ENCODE measurements around the gene CCDC154.

Gene CCDC154

GRCh38 chr16:1454561-1454960, 10.2 kb upstream of the CCDC154 start:
- H4K20me1 ChIP-seq = peaks cover 0 to 92% (median 15%) of the 10 kb centered on the region in 11 experiments; a peak in 14 of 22 replicates
- peak overlapping the region in 2 of 10 experiments; percentile 0 to 29; a peak in 2 of 20 replicates for H3K4me3 ChIP-seq
- H3K4me2 ChIP-seq = peak overlapping the region in 9 of 11 experiments; percentile 45 to 87 (median 74); a peak in 18 of 22 replicates
- H3K36me3 ChIP-seq = peaks cover 75 to 98% (median 90%) of the 10 kb centered on the region in 11 experiments
- H3K9ac ChIP-seq = peak overlapping the region in 10 of 11 experiments; percentile 15 to 70 (median 60); a peak in 17 of 22 replicates
- H3K4me1 ChIP-seq = peaks cover 12 to 65% (median 58%) of the 10 kb centered on the region in 10 experiments; a peak in 19 of 20 replicates
- no peaks in the 10 kb centered on the region for H3K9me3 ChIP-seq (replicated peaks in 1 of 11)
- H3K27me3 ChIP-seq = no peaks in the 10 kb centered on the region
- H3K27ac ChIP-seq = peak overlapping the region in 9 of 11 experiments; percentile 40 to 91 (median 73); a peak in 18 of 22 replicates
- TF ChIP-seq Cebpa-rat (IDR thresholded peaks at IDR 0.05) = no peak

- no peak for TF ChIP-seq Cebpa-rat (IDR thresholded peaks at IDR 0.05)
- peaks cover 88 to 100% (median 96%) of the 10 kb centered on the region in 11 experiments for H3K36me3 ChIP-seq
- H3K9ac ChIP-seq = peak overlapping the region in 8 of 11 experiments; percentile 15 to 70 (median 60); a peak in 10 of 22 replicates
These were observed 9.0 kb upstream of the CCDC154 start for GRCh38 chr16:1453316-1453715.

GRCh38 chr16:1452530-1452929, 8.2 kb upstream of the CCDC154 start:
- Histone ChIP-seq H3K27ac (peak overlapping the region in 1 of 11 experiments; percentile 42; a peak in 2 of 22 replicates), H4K20me1 (peaks cover 0 to 92% (median 2%) of the 10 kb centered on the region in 11 experiments; a peak in 12 of 22 replicates), H3K4me1 (peaks cover 0 to 54% (median 42%) of the 10 kb centered on the region in 10 experiments; a peak in 18 of 20 replicates), H3K4me3 (no peak overlapping the region), H3K4me2 (no peak overlapping the region), H3K9me3 (replicated peaks in 1 of 11) (no peaks in the 10 kb centered on the region), H3K36me3 (peaks cover 94 to 100% (median 98%) of the 10 kb centered on the region in 11 experiments), H3K27me3 (no peaks in the 10 kb centered on the region), H3K9ac (no peak overlapping the region; a peak in 1 of 22 replicates)
- no peak for TF ChIP-seq Cebpa-rat (IDR thresholded peaks at IDR 0.05)

More at GRCh38 chr16:1453316-1453715, 9.0 kb upstream of the CCDC154 start:
- no peaks in the 10 kb centered on the region for H3K27me3 ChIP-seq
- H3K4me2 ChIP-seq = peak overlapping the region in 7 of 11 experiments; percentile 45 to 87 (median 77); a peak in 9 of 22 replicates
- peak overlapping the region in 8 of 11 experiments; percentile 63 to 91 (median 74); a peak in 15 of 22 replicates for H3K27ac ChIP-seq
- peaks cover under 1 to 54% (median 46%) of the 10 kb centered on the region in 10 experiments; a peak in 18 of 20 replicates for H3K4me1 ChIP-seq
- no peaks in the 10 kb centered on the region for H3K9me3 ChIP-seq (replicated peaks in 1 of 11)
- H4K20me1 ChIP-seq = peaks cover 0 to 92% (median 10%) of the 10 kb centered on the region in 11 experiments; a peak in 14 of 22 replicates
- no peak overlapping the region for H3K4me3 ChIP-seq

- H3K4me3 ChIP-seq = no peak overlapping the region
- H3K27ac ChIP-seq = peak overlapping the region in 3 of 11 experiments; percentile 19 to 42 (median 23); a peak in 4 of 22 replicates
- H3K4me2 ChIP-seq = no peak overlapping the region
- no peak for TF ChIP-seq Cebpa-rat (IDR thresholded peaks at IDR 0.05)
- H3K9ac ChIP-seq = peak overlapping the region in 4 of 11 experiments; percentile 0 to 52 (median 19); a peak in 5 of 22 replicates
- H4K20me1 ChIP-seq = peaks cover 0 to 91% (median 0%) of the 10 kb centered on the region in 11 experiments; a peak in 9 of 22 replicates
- H3K36me3 ChIP-seq = peaks cover 95 to 100% (median 98%) of the 10 kb centered on the region in 11 experiments
- no peaks in the 10 kb centered on the region for H3K9me3 ChIP-seq (replicated peaks in 1 of 11)
- H3K27me3 ChIP-seq = no peaks in the 10 kb centered on the region
- peaks cover 2 to 55% (median 42%) of the 10 kb centered on the region in 10 experiments for H3K4me1 ChIP-seq
These were observed 7.5 kb upstream of the CCDC154 start for GRCh38 chr16:1451702-1452392.

- no peak for TF ChIP-seq Cebpa-rat (IDR thresholded peaks at IDR 0.05)
- H3K27ac ChIP-seq = peak overlapping the region in 5 of 11 experiments; percentile 14 to 42 (median 19); a peak in 4 of 22 replicates
- peaks cover 94 to 99% (median 97%) of the 10 kb centered on the region in 11 experiments for H3K36me3 ChIP-seq
These were observed 6.5 kb upstream of the CCDC154 start for GRCh38 chr16:1450841-1451240.

GRCh38 chr16:1450218-1450617, 5.9 kb upstream of the CCDC154 start:
- peaks cover 88 to 99% (median 91%) of the 10 kb centered on the region in 11 experiments for H3K36me3 ChIP-seq
- peaks cover 19 to 60% (median 44%) of the 10 kb centered on the region in 10 experiments for H3K4me1 ChIP-seq
- H3K27me3 ChIP-seq = no peaks in the 10 kb centered on the region
- H3K4me2 ChIP-seq = no peak overlapping the region
- no peaks in the 10 kb centered on the region for H3K9me3 ChIP-seq (replicated peaks in 1 of 11)
- no peak overlapping the region for H3K4me3 ChIP-seq
- peak overlapping the region in 4 of 11 experiments; percentile 19 to 42 (median 26); a peak in 6 of 22 replicates for H3K27ac ChIP-seq
- TF ChIP-seq Cebpa-rat (IDR thresholded peaks at IDR 0.05) = no peak
- H4K20me1 ChIP-seq = peaks cover 0 to 91% (median 0%) of the 10 kb centered on the region in 11 experiments; a peak in 7 of 22 replicates
- H3K9ac ChIP-seq = peak overlapping the region in 3 of 11 experiments; percentile 4 to 28 (median 10); a peak in 2 of 22 replicates

More at GRCh38 chr16:1450841-1451240, 6.5 kb upstream of the CCDC154 start:
- Histone ChIP-seq H3K27me3 (no peaks in the 10 kb centered on the region), H3K4me3 (no peak overlapping the region), H3K9me3 (replicated peaks in 1 of 11) (no peaks in the 10 kb centered on the region), H3K4me1 (peaks cover 12 to 60% (median 44%) of the 10 kb centered on the region in 10 experiments), H3K9ac (peak overlapping the region in 5 of 11 experiments; percentile 0 to 38 (median 10); a peak in 5 of 22 replicates), H3K4me2 (no peak overlapping the region), H4K20me1 (peaks cover 0 to 91% (median 0%) of the 10 kb centered on the region in 11 experiments; a peak in 8 of 22 replicates)

GRCh38 chr16:1449201-1449788, 4.9 kb upstream of the CCDC154 start:
- Histone ChIP-seq H3K4me2 (no peak overlapping the region), H3K9ac (0 out of 22 replicates have a peak overlapping the region, but pooled peaks of 1 of the 11 experiments have one; percentile 23), H3K36me3 (peaks cover 78 to 89% (median 82%) of the 10 kb centered on the region in 11 experiments), H3K27me3 (no peaks in the 10 kb centered on the region), H3K4me1 (peaks cover 28 to 60% (median 44%) of the 10 kb centered on the region in 10 experiments), H3K9me3 (replicated peaks in 1 of 11) (no peaks in the 10 kb centered on the region), H3K27ac (peak overlapping the region in 1 of 11 experiments; percentile 42; a peak in 2 of 22 replicates), H3K4me3 (no peak overlapping the region), H4K20me1 (peaks cover 0 to 82% (median 0%) of the 10 kb centered on the region in 11 experiments; a peak in 7 of 22 replicates)
- no peak for TF ChIP-seq Cebpa-rat (IDR thresholded peaks at IDR 0.05)

- H3K36me3 ChIP-seq = peaks cover 72 to 83% (median 75%) of the 10 kb centered on the region in 11 experiments
- peaks cover 0 to 75% (median 0%) of the 10 kb centered on the region in 11 experiments; a peak in 7 of 22 replicates for H4K20me1 ChIP-seq
- no peaks in the 10 kb centered on the region for H3K9me3 ChIP-seq (replicated peaks in 1 of 11)
- H3K4me1 ChIP-seq = peaks cover 30 to 60% (median 44%) of the 10 kb centered on the region in 10 experiments
- H3K9ac ChIP-seq = no peak overlapping the region
- H3K4me3 ChIP-seq = no peak overlapping the region
- no peaks in the 10 kb centered on the region for H3K27me3 ChIP-seq
- H3K27ac ChIP-seq = no peak overlapping the region
- no peak overlapping the region for H3K4me2 ChIP-seq
- TF ChIP-seq Cebpa-rat (IDR thresholded peaks at IDR 0.05) = no peak
These were observed 4.3 kb upstream of the CCDC154 start for GRCh38 chr16:1448536-1449116.
